H9 (cell line): ENCODE measurements around the gene POT1. TPM values are rescaled to one million over a fixed set of nuclear protein-coding genes. Genes with fewer than 3 reads are reported as not detected.

ENCODE experiments used
- DNase-seq: peaks from one replicate; pipeline ENCODE4 v3.0.0-alpha.2; 2017
- H2AFZ ChIP-seq: one replicate; pipeline ENCODE4 v1.6.1; 2013; ENCODE audit warnings: mild to moderate bottlenecking, low read length, control low read depth, moderate library complexity
- H2AK5ac ChIP-seq: 2 replicates; pipeline ENCODE4 v1.6.1; 2013; ENCODE audit warnings: low read length, control low read depth, mixed read lengths; ENCODE audit not compliant: insufficient read length
- H2BK120ac ChIP-seq: one replicate; pipeline ENCODE4 v1.6.1; 2013; ENCODE audit warnings: low read depth, mild to moderate bottlenecking, low read length, control low read depth, inconsistent platforms; ENCODE audit not compliant: poor library complexity, severe bottlenecking
- H2BK12ac ChIP-seq: 2 replicates; pipeline ENCODE4 v1.6.1; 2013; ENCODE audit warnings: low read length, control low read depth, mixed read lengths, low read depth; ENCODE audit not compliant: insufficient read length
- H2BK15ac ChIP-seq: 2 replicates; pipeline ENCODE4 v1.6.1; 2013; ENCODE audit warnings: low read depth, low read length, control low read depth
- H2BK20ac ChIP-seq: one replicate; pipeline ENCODE4 v1.6.1; 2013; ENCODE audit warnings: low read depth, mild to moderate bottlenecking, low read length, control low read depth, inconsistent platforms; ENCODE audit not compliant: poor library complexity, severe bottlenecking
- H2BK5ac ChIP-seq: 2 replicates; pipeline ENCODE4 v1.6.1; 2013; ENCODE audit warnings: low read length, control low read depth, mixed read lengths; ENCODE audit not compliant: insufficient read length
- H3K14ac ChIP-seq: 2 replicates; pipeline ENCODE4 v1.6.1; 2013; ENCODE audit warnings: low read length, control low read depth; ENCODE audit not compliant: insufficient read depth
- H3K18ac ChIP-seq: 2 replicates; pipeline ENCODE4 v1.6.1; 2013; ENCODE audit warnings: low read depth, mild to moderate bottlenecking, mixed read lengths, low read length, control low read depth; ENCODE audit not compliant: insufficient read length
- H3K23ac ChIP-seq: 2 replicates; pipeline ENCODE4 v1.6.1; 2013; ENCODE audit warnings: low read length, control low read depth, mixed read lengths, low read depth; ENCODE audit not compliant: insufficient read length
- H3K23me2 ChIP-seq: 2 replicates; pipeline ENCODE4 v1.6.1; 2013; ENCODE audit warnings: low read depth, mild to moderate bottlenecking, mixed read lengths, low read length, control low read depth; ENCODE audit not compliant: insufficient read length, poor library complexity, severe bottlenecking
- H3K27ac ChIP-seq: 2 replicates; pipeline ENCODE4 v1.5.1; 2013; ENCODE audit warnings: low read length, control low read depth, mixed read lengths, low read depth; ENCODE audit not compliant: insufficient read length
- H3K27me3 ChIP-seq: 2 replicates; pipeline ENCODE4 v1.6.1; 2013; ENCODE audit warnings: low read length, control low read depth, inconsistent platforms; ENCODE audit not compliant: insufficient read depth
- H3K4ac ChIP-seq: 2 replicates; pipeline ENCODE4 v1.6.1; 2013; ENCODE audit warnings: low read depth, mild to moderate bottlenecking, control low read depth, inconsistent platforms, low read length, moderate library complexity
- H3K4me1 ChIP-seq: 2 replicates; pipeline ENCODE4 v1.6.1; 2013; ENCODE audit warnings: low read length, control low read depth, inconsistent platforms; ENCODE audit not compliant: insufficient read depth
- H3K4me2 ChIP-seq: 2 replicates; pipeline ENCODE4 v1.6.1; 2013; ENCODE audit warnings: low read length, control low read depth, mixed read lengths; ENCODE audit not compliant: insufficient read length, insufficient read depth
- H3K56ac ChIP-seq: 2 replicates; pipeline ENCODE4 v1.6.1; 2013; ENCODE audit warnings: low read depth, mild to moderate bottlenecking, mixed read lengths, low read length, control low read depth; ENCODE audit not compliant: insufficient read length
- H3K79me1 ChIP-seq: 2 replicates; pipeline ENCODE4 v1.6.1; 2013; ENCODE audit warnings: low read depth, mild to moderate bottlenecking, moderate library complexity, low read length, control low read depth, inconsistent platforms; ENCODE audit not compliant: insufficient read depth, poor library complexity, severe bottlenecking
- H3K79me2 ChIP-seq: 2 replicates; pipeline ENCODE4 v1.6.1; 2013; ENCODE audit warnings: low read length, control low read depth, inconsistent platforms; ENCODE audit not compliant: insufficient read depth
- H3K9ac ChIP-seq: 2 replicates; pipeline ENCODE4 v1.6.1; 2013; ENCODE audit warnings: low read length, control low read depth, mixed read lengths; ENCODE audit not compliant: insufficient read length; ENCODE audit errors: extremely low read depth
- H3K9me3 ChIP-seq: one replicate; pipeline ENCODE4 v1.6.1; 2013; ENCODE audit warnings: low read depth, low read length, inconsistent platforms; ENCODE audit not compliant: control insufficient read depth
- H3T11ph ChIP-seq: one replicate; pipeline ENCODE4 v1.6.1; 2013; ENCODE audit warnings: mild to moderate bottlenecking, low read length, control low read depth, inconsistent platforms
- H4K20me1 ChIP-seq: one replicate; pipeline ENCODE4 v1.6.1; 2013; ENCODE audit not compliant: control insufficient read depth, insufficient read length, insufficient read depth
- H4K5ac ChIP-seq: 2 replicates; pipeline ENCODE4 v1.6.1; 2013; ENCODE audit warnings: low read depth, mild to moderate bottlenecking, mixed read lengths, low read length, control low read depth; ENCODE audit not compliant: insufficient read length
- H4K8ac ChIP-seq: replicated peaks from 2 replicates; pipeline ENCODE4 v1.6.1; 2013; ENCODE audit warnings: low read length, control low read depth, mixed read lengths, low read depth; ENCODE audit not compliant: insufficient read length
- H4K91ac ChIP-seq: 2 replicates; pipeline ENCODE4 v1.6.1; 2013; ENCODE audit warnings: low read depth, mild to moderate bottlenecking, moderate library complexity, mixed read lengths, low read length, control low read depth; ENCODE audit not compliant: insufficient read length
- H3K27ac Mint-ChIP-seq, 3 experiments: 2 replicates in 2 of 3; 3 replicates in 1 of 3; pipeline ENCODE4 v1.8.0; 2020 to 2021; ENCODE audit warnings: mixed read lengths in 3 of 3, mild to moderate bottlenecking in 1 of 3, moderate library complexity in 1 of 3
- H3K27me3 Mint-ChIP-seq: 2 replicates; pipeline ENCODE4 v1.8.0; 2021; ENCODE audit warnings: low read depth, mild to moderate bottlenecking, moderate library complexity, mixed read lengths
- H3K36me3 Mint-ChIP-seq, 3 experiments: 2 replicates in 2 of 3; 3 replicates in 1 of 3; pipeline ENCODE4 v1.8.0; 2020 to 2021; ENCODE audit warnings: low read depth in 3 of 3, mixed read lengths in 3 of 3; ENCODE audit not compliant: insufficient read depth in 1 of 3
- H3K4me1 Mint-ChIP-seq, 2 experiments: 2 replicates each; pipeline ENCODE4 v1.8.0; 2020; ENCODE audit warnings: mixed read lengths in 2 of 2
- H3K4me3 Mint-ChIP-seq, 2 experiments: 2 replicates in 1 of 2; 3 replicates in 1 of 2; pipeline ENCODE4 v1.8.0; 2020 to 2021; ENCODE audit warnings: mild to moderate bottlenecking in 2 of 2, mixed read lengths in 2 of 2, moderate library complexity in 1 of 2
- H3K9me3 Mint-ChIP-seq, 2 experiments: 2 replicates in 1 of 2; 3 replicates in 1 of 2; pipeline ENCODE4 v1.8.0; 2020; ENCODE audit warnings: mild to moderate bottlenecking in 2 of 2, mixed read lengths in 2 of 2, moderate library complexity in 1 of 2
- WGBS: extraction: QIAGEN DNeasy Blood & Tissue Kit; methylation state at CpG from one replicate; pipeline ENCODE4 v1.1.7; 2013; ENCODE audit warnings: missing lambda C conversion rate, low lambda C conversion rate, mixed read lengths; ENCODE audit not compliant: insufficient read length; ENCODE audit errors: extremely low coverage; 5-methylcytosine and 5-hydroxymethylcytosine counted together
- total RNA-seq: library from RNA; stranded (reverse); gene quantifications from 2 replicates; pipeline ENCODE4 v1.2.1, GENCODE V29; 2021
- TF ChIP-seq, protein P1 (sequence below): fragments of 200-600 bp; sonication (generic); conservative IDR thresholded peaks from 3 replicates; pipeline ENCODE4 v1.8.0; 2021; ENCODE audit warnings: antibody characterized with exemption, mild to moderate bottlenecking

Gene POT1
- total RNA-seq, 1 experiment from 2014 or later = 23.4 TPM

GRCh38 chr7:124907490-124907889, 22.1 kb downstream of the POT1 start:
- no CpG with 5 or more reads among the region's 1 CpG for WGBS
- Histone ChIP-seq H3K4ac (no peak overlapping the region), H4K20me1 (no peaks in the 10 kb centered on the region), H4K8ac (no peak overlapping the region), H2BK120ac (no peak overlapping the region), H3K18ac (no peak overlapping the region), H3K79me1 (no peaks in the 10 kb centered on the region), H3K56ac (no peak overlapping the region), H2AK5ac (no peak overlapping the region), H3K4me2 (no peak overlapping the region), H3K4me1 (no peaks in the 10 kb centered on the region), H3K14ac (no peak overlapping the region), H3K27ac (no peak overlapping the region), H3K23me2 (no peaks in the 10 kb centered on the region), H3K79me2 (no peaks in the 10 kb centered on the region), H2BK5ac (no peak overlapping the region), H3K9ac (no peak overlapping the region), H3T11ph (no peak overlapping the region), H4K5ac (no peak overlapping the region), H2AFZ (no peak overlapping the region), H2BK12ac (no peak overlapping the region), H3K27me3 (no peaks in the 10 kb centered on the region), H3K9me3 (no peaks in the 10 kb centered on the region), H3K23ac (no peak overlapping the region), H2BK15ac (no peak overlapping the region), H2BK20ac (no peak overlapping the region), H4K91ac (no peak overlapping the region)
- H3K27me3 Mint-ChIP-seq = no peaks in the 10 kb centered on the region
- H3K4me3 Mint-ChIP-seq = no peak overlapping the region
- H3K36me3 Mint-ChIP-seq = peaks cover 2 to 7% (median 6%) of the 10 kb centered on the region in 3 experiments; a peak in 5 of 7 replicates
- H3K4me1 Mint-ChIP-seq = no peaks in the 10 kb centered on the region
- H3K27ac Mint-ChIP-seq = no peak overlapping the region
- DNase-seq = no peak
- TF ChIP-seq, protein P1, sequence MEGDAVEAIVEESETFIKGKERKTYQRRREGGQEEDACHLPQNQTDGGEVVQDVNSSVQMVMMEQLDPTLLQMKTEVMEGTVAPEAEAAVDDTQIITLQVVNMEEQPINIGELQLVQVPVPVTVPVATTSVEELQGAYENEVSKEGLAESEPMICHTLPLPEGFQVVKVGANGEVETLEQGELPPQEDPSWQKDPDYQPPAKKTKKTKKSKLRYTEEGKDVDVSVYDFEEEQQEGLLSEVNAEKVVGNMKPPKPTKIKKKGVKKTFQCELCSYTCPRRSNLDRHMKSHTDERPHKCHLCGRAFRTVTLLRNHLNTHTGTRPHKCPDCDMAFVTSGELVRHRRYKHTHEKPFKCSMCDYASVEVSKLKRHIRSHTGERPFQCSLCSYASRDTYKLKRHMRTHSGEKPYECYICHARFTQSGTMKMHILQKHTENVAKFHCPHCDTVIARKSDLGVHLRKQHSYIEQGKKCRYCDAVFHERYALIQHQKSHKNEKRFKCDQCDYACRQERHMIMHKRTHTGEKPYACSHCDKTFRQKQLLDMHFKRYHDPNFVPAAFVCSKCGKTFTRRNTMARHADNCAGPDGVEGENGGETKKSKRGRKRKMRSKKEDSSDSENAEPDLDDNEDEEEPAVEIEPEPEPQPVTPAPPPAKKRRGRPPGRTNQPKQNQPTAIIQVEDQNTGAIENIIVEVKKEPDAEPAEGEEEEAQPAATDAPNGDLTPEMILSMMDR = no peak
- H3K9me3 Mint-ChIP-seq = peaks cover 0 to 15% of the 10 kb centered on the region in 2 experiments; a peak in 4 of 5 replicates
